IMR-90 (cell line): Measurements from ENCODE around the gene IQSEC1. TPM values are rescaled to one million over a fixed set of nuclear protein-coding genes. Genes with fewer than 3 reads are reported as not detected.

Source experiments
- ATAC-seq: fragments of 200-7000 bp; cut with Tn5 transposase; 2 replicates; pipeline ENCODE4 v1.9.1; 2020; ENCODE audit warnings: low read depth, mild to moderate bottlenecking, moderate library complexity
- BruUV-seq: library from RNA; stranded (reverse); fragments of 400-500 nt; replicated peaks from 2 replicates; lab custom pipeline; 2021; lab: Mats Ljungman, UMichigan
- CTCF ChIA-PET: fragments of 300-600 bp; formaldehyde crosslinking; extraction: SDS; loops from one replicate; lab custom pipeline; 2021; ENCODE audit warnings: antibody characterized with exemption; lab: Yijun Ruan, JAX
- POLR2A ChIA-PET: fragments of 300-600 bp; sonication (Branson Sonifier 250); formaldehyde crosslinking; loops from one replicate; lab custom pipeline; 2022; ENCODE audit warnings: antibody characterized with exemption; ENCODE audit not compliant: unreplicated experiment; lab: Charles Lee
- DNase-seq: peaks from one replicate; pipeline ENCODE4 v3.0.0; 2013
- H2AFZ ChIP-seq: replicated peaks from 2 replicates; pipeline ENCODE3; 2013; ENCODE audit warnings: low read length, mild to moderate bottlenecking; ENCODE audit not compliant: poor library complexity
- H2AK5ac ChIP-seq: 2 replicates; pipeline ENCODE4 v1.6.1; 2013; ENCODE audit warnings: low read depth, low read length, inconsistent platforms
- H2AK9ac ChIP-seq: replicated peaks from 2 replicates; pipeline ENCODE3; 2013; ENCODE audit warnings: mild to moderate bottlenecking, low read depth, low read length, moderate library complexity; ENCODE audit not compliant: poor library complexity
- H2BK120ac ChIP-seq: 2 replicates; pipeline ENCODE4 v1.6.1; 2013; ENCODE audit warnings: low read depth, low read length, inconsistent platforms
- H2BK15ac ChIP-seq: 3 replicates; pipeline ENCODE4 v1.6.1; 2013; ENCODE audit warnings: low read depth, low read length, inconsistent platforms
- H2BK20ac ChIP-seq: 2 replicates; pipeline ENCODE4 v1.6.1; 2013; ENCODE audit warnings: low read depth, mild to moderate bottlenecking, inconsistent platforms, low read length, moderate library complexity
- H2BK5ac ChIP-seq: 2 replicates; pipeline ENCODE4 v1.6.1; 2013; ENCODE audit warnings: mild to moderate bottlenecking, low read depth, low read length, inconsistent platforms; ENCODE audit not compliant: poor library complexity, severe bottlenecking
- H3K14ac ChIP-seq: replicated peaks from 2 replicates; pipeline ENCODE4 v1.6.1; 2013; ENCODE audit warnings: low read depth, low read length, inconsistent platforms
- H3K18ac ChIP-seq: 2 replicates; pipeline ENCODE4 v1.6.1; 2013; ENCODE audit warnings: low read depth, low read length, control low read depth
- H3K23ac ChIP-seq: 2 replicates; pipeline ENCODE4 v1.6.1; 2013; ENCODE audit warnings: low read depth, low read length, inconsistent platforms
- H3K27ac ChIP-seq: 2 replicates; pipeline ENCODE4 v1.5.1; 2013; ENCODE audit warnings: mild to moderate bottlenecking, control low read depth, low read length; ENCODE audit not compliant: insufficient read depth
- H3K27me3 ChIP-seq: 2 replicates; pipeline ENCODE4 v1.6.1; 2013; ENCODE audit warnings: low read length; ENCODE audit not compliant: control insufficient read depth, insufficient read depth
- H3K36me3 ChIP-seq: 2 replicates; pipeline ENCODE4 v1.6.1; 2013; ENCODE audit warnings: low read length, mixed read lengths; ENCODE audit not compliant: control insufficient read depth, insufficient read depth
- H3K4ac ChIP-seq: 2 replicates; pipeline ENCODE4 v1.6.1; 2013; ENCODE audit warnings: low read depth, low read length, inconsistent platforms
- H3K4me1 ChIP-seq: 2 replicates; pipeline ENCODE4 v1.6.1; 2013; ENCODE audit warnings: low read length, mixed read lengths; ENCODE audit not compliant: control insufficient read depth, insufficient read depth
- H3K4me2 ChIP-seq: 2 replicates; pipeline ENCODE4 v1.6.1; 2013; ENCODE audit warnings: low read depth, mild to moderate bottlenecking, control low read depth, low read length, moderate library complexity
- H3K4me3 ChIP-seq: 2 replicates; pipeline ENCODE4 v1.5.1; 2013; ENCODE audit warnings: low read depth, mild to moderate bottlenecking, control low read depth, low read length, moderate library complexity; ENCODE audit not compliant: insufficient read depth
- H3K56ac ChIP-seq: 2 replicates; pipeline ENCODE4 v1.6.1; 2013; ENCODE audit warnings: low read length, inconsistent platforms; ENCODE audit not compliant: insufficient read depth; ENCODE audit errors: extremely low read depth
- H3K79me1 ChIP-seq, 2 experiments: 2 replicates each; pipeline ENCODE4 v1.6.1; 2013; ENCODE audit warnings: low read length in 2 of 2, inconsistent platforms in 1 of 2, low read depth in 1 of 2
- H3K9ac ChIP-seq: 2 replicates; pipeline ENCODE4 v1.6.1; 2013; ENCODE audit warnings: low read depth, low read length, control low read depth
- H3K9me1 ChIP-seq: 2 replicates; pipeline ENCODE4 v1.6.1; 2013; ENCODE audit warnings: low read length, inconsistent platforms; ENCODE audit not compliant: insufficient read depth
- H3K9me3 ChIP-seq: 2 replicates; pipeline ENCODE4 v1.6.1; 2013; ENCODE audit warnings: low read length; ENCODE audit not compliant: control insufficient read depth, insufficient read depth
- H4K20me1 ChIP-seq: 2 replicates; pipeline ENCODE4 v1.6.1; 2013; ENCODE audit warnings: low read length, inconsistent platforms; ENCODE audit not compliant: insufficient read depth
- H4K5ac ChIP-seq: 2 replicates; pipeline ENCODE4 v1.6.1; 2013; ENCODE audit warnings: mild to moderate bottlenecking, low read depth, low read length, control low read depth
- H4K8ac ChIP-seq, 2 experiments: 2 replicates each; pipeline ENCODE4 v1.6.1; 2013; ENCODE audit warnings: low read depth in 2 of 2, low read length in 2 of 2, control low read depth in 1 of 2, inconsistent platforms in 1 of 2
- H4K91ac ChIP-seq: 2 replicates; pipeline ENCODE4 v1.6.1; 2013; ENCODE audit warnings: low read depth, low read length, inconsistent platforms; ENCODE audit not compliant: insufficient read depth
- CEBPB ChIP-seq: IDR thresholded peaks from 2 replicates; pipeline ENCODE4 v1.6.1; 2012; ENCODE audit warnings: low read depth, low read length, improper control_type of control experiment
- CHD1 ChIP-seq: IDR thresholded peaks from 2 replicates; pipeline ENCODE4 v1.6.1; 2012; ENCODE audit warnings: low read depth, low read length, improper control_type of control experiment
- MAFK ChIP-seq: IDR thresholded peaks from 2 replicates; pipeline ENCODE4 v1.6.1; 2012; ENCODE audit warnings: low read depth, low read length, improper control_type of control experiment
- POLR2A ChIP-seq: IDR thresholded peaks from 2 replicates; pipeline ENCODE4 v1.6.1; 2012; ENCODE audit warnings: mild to moderate bottlenecking, low read depth, low read length
- RAD21 ChIP-seq: IDR thresholded peaks from 2 replicates; pipeline ENCODE4 v1.6.1; 2012; ENCODE audit warnings: low read length, improper control_type of control experiment
- RFX5 ChIP-seq: IDR thresholded peaks from 2 replicates; pipeline ENCODE4 v1.8.0; 2012; ENCODE audit warnings: low read depth, mild to moderate bottlenecking, low read length, moderate library complexity
- WGBS, 2 experiments: methylation state at CpG; one replicate each; pipeline versions ENCODE4 v1.1.5 to v1.1.7; 2013; ENCODE audit warnings: missing lambda C conversion rate in 2 of 2; ENCODE audit not compliant: insufficient read length in 1 of 2; ENCODE audit errors: extremely low coverage in 2 of 2; 5-methylcytosine and 5-hydroxymethylcytosine counted together
- dilution Hi-C: fragments of 300-500 bp; cut with HindIII; formaldehyde crosslinking; loops from one replicate; pipeline ENCODE4 v1.14.3; 2018; ENCODE audit warnings: low sequenced_read_pairs; ENCODE audit not compliant: unreplicated experiment
- in situ Hi-C: fragments of 300-500 bp; cut with MboI; formaldehyde crosslinking; loops from 3 replicates; pipeline ENCODE4 v1.14.3; 2019; ENCODE audit warnings: low sequenced_read_pairs, inconsistent platforms, mixed read lengths
- intact Hi-C: fragments of 100-400 bp; cut with micrococcal nuclease; formaldehyde crosslinking; loops from 2 replicates; pipeline ENCODE4 v1.10.0; 2022
- polyA plus RNA-seq, 3 experiments: library from polyadenylated mRNA; depleted of rRNA; stranded (reverse); fragments of >200 nt; gene quantifications; 2 replicates each; pipeline ENCODE4 v1.2.3, GENCODE V29; 2012; ENCODE audit warnings: low replicate concordance in 1 of 3
- total RNA-seq: library from RNA; depleted of rRNA; stranded (reverse); fragments of >200 nt; gene quantifications from 2 replicates; pipeline ENCODE4 v1.2.3, GENCODE V29; 2012

The IQSEC1 gene
- total and polyA plus RNA-seq, 2 of the 4 experiments (the other 2 are of a cell fraction), result 5.9 to 11.9 TPM

GRCh38 chr3:13064964-13065363 lies 8.3 kb downstream of the IQSEC1 start:
- no peak for ATAC-seq
- no peak overlapping the region for H2BK15ac ChIP-seq
- dilution Hi-C loops (no loop called here), in situ Hi-C loops (no loop called here), intact Hi-C loops (no loop called here)
- H3K4me1 ChIP-seq, result no peaks in the 10 kb centered on the region
- no peak overlapping the region for H2BK20ac ChIP-seq
- CTCF ChIA-PET, result interaction anchor here (1.1 kb wide), 1 partner anchor 27 kb away, joined by 3 read pairs; no protein-coding TSS in a partner anchor
- no peaks in the 10 kb centered on the region for H3K9me3 ChIP-seq
- no peak overlapping the region for H3K4me3 ChIP-seq
- H4K91ac ChIP-seq, result no peak overlapping the region
- POLR2A ChIA-PET, result no interaction called here
- H3K27me3 ChIP-seq, result peaks cover 33% of the 10 kb centered on the region; the same call in 1 of the 2 replicates
- H3K23ac ChIP-seq, result no peak overlapping the region
- H3K79me1 ChIP-seq, result no peaks in the 10 kb centered on the region
- H4K20me1 ChIP-seq, result no peaks in the 10 kb centered on the region
- no peaks in the 10 kb centered on the region for H3K9me1 ChIP-seq
- H3K4ac ChIP-seq, result no peak overlapping the region
- no peak overlapping the region for H2BK5ac ChIP-seq
- no peak overlapping the region for H3K14ac ChIP-seq
- WGBS, 2 experiments, result 83% methylated on average over 1 of the region's 4 CpGs; no CpG with 5 or more reads in 1 of the 2 experiments
- no peak overlapping the region for H2AK9ac ChIP-seq
- no peak overlapping the region for H3K18ac ChIP-seq
- H3K36me3 ChIP-seq, result no peaks in the 10 kb centered on the region
- H3K9ac ChIP-seq, result no peak overlapping the region
- no peak overlapping the region for H3K56ac ChIP-seq
- H2AFZ ChIP-seq, result peak overlapping the region; percentile 32
- H4K8ac ChIP-seq, result no peak overlapping the region
- H3K27ac ChIP-seq, result no peak overlapping the region
- no peak overlapping the region for H3K4me2 ChIP-seq
- H2BK120ac ChIP-seq, result no peak overlapping the region
- TF ChIP-seq RAD21 (no peak), POLR2A (no peak), RFX5 (no peak), CEBPB (no peak), MAFK (no peak), CHD1 (no peak)
- no peak overlapping the region for H4K5ac ChIP-seq
- BruUV-seq, result no TSS peak
- DNase-seq, result no peak
- no peak overlapping the region for H2AK5ac ChIP-seq
